H9 (cell line): Measurements from ENCODE around the gene CLPTM1L. TPM values are rescaled to one million over a fixed set of nuclear protein-coding genes. Genes with fewer than 3 reads are reported as not detected.

ENCODE experiments used
- DNase-seq: peaks from one replicate; pipeline ENCODE4 v3.0.0-alpha.2; 2017
- H2AFZ ChIP-seq: one replicate; pipeline ENCODE4 v1.6.1; 2013; ENCODE audit warnings: mild to moderate bottlenecking, low read length, control low read depth, moderate library complexity
- H2AK5ac ChIP-seq: 2 replicates; pipeline ENCODE4 v1.6.1; 2013; ENCODE audit warnings: low read length, control low read depth, mixed read lengths; ENCODE audit not compliant: insufficient read length
- H2BK120ac ChIP-seq: one replicate; pipeline ENCODE4 v1.6.1; 2013; ENCODE audit warnings: low read depth, mild to moderate bottlenecking, low read length, control low read depth, inconsistent platforms; ENCODE audit not compliant: poor library complexity, severe bottlenecking
- H2BK12ac ChIP-seq: 2 replicates; pipeline ENCODE4 v1.6.1; 2013; ENCODE audit warnings: low read length, control low read depth, mixed read lengths, low read depth; ENCODE audit not compliant: insufficient read length
- H2BK15ac ChIP-seq: 2 replicates; pipeline ENCODE4 v1.6.1; 2013; ENCODE audit warnings: low read depth, low read length, control low read depth
- H2BK20ac ChIP-seq: one replicate; pipeline ENCODE4 v1.6.1; 2013; ENCODE audit warnings: low read depth, mild to moderate bottlenecking, low read length, control low read depth, inconsistent platforms; ENCODE audit not compliant: poor library complexity, severe bottlenecking
- H2BK5ac ChIP-seq: 2 replicates; pipeline ENCODE4 v1.6.1; 2013; ENCODE audit warnings: low read length, control low read depth, mixed read lengths; ENCODE audit not compliant: insufficient read length
- H3K14ac ChIP-seq: 2 replicates; pipeline ENCODE4 v1.6.1; 2013; ENCODE audit warnings: low read length, control low read depth; ENCODE audit not compliant: insufficient read depth
- H3K18ac ChIP-seq: 2 replicates; pipeline ENCODE4 v1.6.1; 2013; ENCODE audit warnings: low read depth, mild to moderate bottlenecking, mixed read lengths, low read length, control low read depth; ENCODE audit not compliant: insufficient read length
- H3K23ac ChIP-seq: 2 replicates; pipeline ENCODE4 v1.6.1; 2013; ENCODE audit warnings: low read length, control low read depth, mixed read lengths, low read depth; ENCODE audit not compliant: insufficient read length
- H3K23me2 ChIP-seq: 2 replicates; pipeline ENCODE4 v1.6.1; 2013; ENCODE audit warnings: low read depth, mild to moderate bottlenecking, mixed read lengths, low read length, control low read depth; ENCODE audit not compliant: insufficient read length, poor library complexity, severe bottlenecking
- H3K27ac ChIP-seq: 2 replicates; pipeline ENCODE4 v1.5.1; 2013; ENCODE audit warnings: low read length, control low read depth, mixed read lengths, low read depth; ENCODE audit not compliant: insufficient read length
- H3K27me3 ChIP-seq: 2 replicates; pipeline ENCODE4 v1.6.1; 2013; ENCODE audit warnings: low read length, control low read depth, inconsistent platforms; ENCODE audit not compliant: insufficient read depth
- H3K4ac ChIP-seq: 2 replicates; pipeline ENCODE4 v1.6.1; 2013; ENCODE audit warnings: low read depth, mild to moderate bottlenecking, control low read depth, inconsistent platforms, low read length, moderate library complexity
- H3K4me1 ChIP-seq: 2 replicates; pipeline ENCODE4 v1.6.1; 2013; ENCODE audit warnings: low read length, control low read depth, inconsistent platforms; ENCODE audit not compliant: insufficient read depth
- H3K4me2 ChIP-seq: 2 replicates; pipeline ENCODE4 v1.6.1; 2013; ENCODE audit warnings: low read length, control low read depth, mixed read lengths; ENCODE audit not compliant: insufficient read length, insufficient read depth
- H3K56ac ChIP-seq: 2 replicates; pipeline ENCODE4 v1.6.1; 2013; ENCODE audit warnings: low read depth, mild to moderate bottlenecking, mixed read lengths, low read length, control low read depth; ENCODE audit not compliant: insufficient read length
- H3K79me1 ChIP-seq: 2 replicates; pipeline ENCODE4 v1.6.1; 2013; ENCODE audit warnings: low read depth, mild to moderate bottlenecking, moderate library complexity, low read length, control low read depth, inconsistent platforms; ENCODE audit not compliant: insufficient read depth, poor library complexity, severe bottlenecking
- H3K79me2 ChIP-seq: 2 replicates; pipeline ENCODE4 v1.6.1; 2013; ENCODE audit warnings: low read length, control low read depth, inconsistent platforms; ENCODE audit not compliant: insufficient read depth
- H3K9ac ChIP-seq: 2 replicates; pipeline ENCODE4 v1.6.1; 2013; ENCODE audit warnings: low read length, control low read depth, mixed read lengths; ENCODE audit not compliant: insufficient read length; ENCODE audit errors: extremely low read depth
- H3K9me3 ChIP-seq: one replicate; pipeline ENCODE4 v1.6.1; 2013; ENCODE audit warnings: low read depth, low read length, inconsistent platforms; ENCODE audit not compliant: control insufficient read depth
- H3T11ph ChIP-seq: one replicate; pipeline ENCODE4 v1.6.1; 2013; ENCODE audit warnings: mild to moderate bottlenecking, low read length, control low read depth, inconsistent platforms
- H4K20me1 ChIP-seq: one replicate; pipeline ENCODE4 v1.6.1; 2013; ENCODE audit not compliant: control insufficient read depth, insufficient read length, insufficient read depth
- H4K5ac ChIP-seq: 2 replicates; pipeline ENCODE4 v1.6.1; 2013; ENCODE audit warnings: low read depth, mild to moderate bottlenecking, mixed read lengths, low read length, control low read depth; ENCODE audit not compliant: insufficient read length
- H4K8ac ChIP-seq: replicated peaks from 2 replicates; pipeline ENCODE4 v1.6.1; 2013; ENCODE audit warnings: low read length, control low read depth, mixed read lengths, low read depth; ENCODE audit not compliant: insufficient read length
- H4K91ac ChIP-seq: 2 replicates; pipeline ENCODE4 v1.6.1; 2013; ENCODE audit warnings: low read depth, mild to moderate bottlenecking, moderate library complexity, mixed read lengths, low read length, control low read depth; ENCODE audit not compliant: insufficient read length
- H3K27ac Mint-ChIP-seq, 3 experiments: 2 replicates in 2 of 3; 3 replicates in 1 of 3; pipeline ENCODE4 v1.8.0; 2020 to 2021; ENCODE audit warnings: mixed read lengths in 3 of 3, mild to moderate bottlenecking in 1 of 3, moderate library complexity in 1 of 3
- H3K27me3 Mint-ChIP-seq: 2 replicates; pipeline ENCODE4 v1.8.0; 2021; ENCODE audit warnings: low read depth, mild to moderate bottlenecking, moderate library complexity, mixed read lengths
- H3K36me3 Mint-ChIP-seq, 3 experiments: 2 replicates in 2 of 3; 3 replicates in 1 of 3; pipeline ENCODE4 v1.8.0; 2020 to 2021; ENCODE audit warnings: low read depth in 3 of 3, mixed read lengths in 3 of 3; ENCODE audit not compliant: insufficient read depth in 1 of 3
- H3K4me1 Mint-ChIP-seq, 2 experiments: 2 replicates each; pipeline ENCODE4 v1.8.0; 2020; ENCODE audit warnings: mixed read lengths in 2 of 2
- H3K4me3 Mint-ChIP-seq, 2 experiments: 2 replicates in 1 of 2; 3 replicates in 1 of 2; pipeline ENCODE4 v1.8.0; 2020 to 2021; ENCODE audit warnings: mild to moderate bottlenecking in 2 of 2, mixed read lengths in 2 of 2, moderate library complexity in 1 of 2
- H3K9me3 Mint-ChIP-seq, 2 experiments: 2 replicates in 1 of 2; 3 replicates in 1 of 2; pipeline ENCODE4 v1.8.0; 2020; ENCODE audit warnings: mild to moderate bottlenecking in 2 of 2, mixed read lengths in 2 of 2, moderate library complexity in 1 of 2
- WGBS: extraction: QIAGEN DNeasy Blood & Tissue Kit; methylation state at CpG from one replicate; pipeline ENCODE4 v1.1.7; 2013; ENCODE audit warnings: missing lambda C conversion rate, low lambda C conversion rate, mixed read lengths; ENCODE audit not compliant: insufficient read length; ENCODE audit errors: extremely low coverage; 5-methylcytosine and 5-hydroxymethylcytosine counted together
- total RNA-seq: library from RNA; stranded (reverse); gene quantifications from 2 replicates; pipeline ENCODE4 v1.2.1, GENCODE V29; 2021
- TF ChIP-seq, protein P1 (sequence below): fragments of 200-600 bp; sonication (generic); conservative IDR thresholded peaks from 3 replicates; pipeline ENCODE4 v1.8.0; 2021; ENCODE audit warnings: antibody characterized with exemption, mild to moderate bottlenecking

Gene CLPTM1L
- total RNA-seq, 1 experiment from 2014 or later: 108 TPM

GRCh38 chr5:1378866-1379659, 34.2 kb upstream of the CLPTM1L start:
- Histone ChIP-seq H4K5ac (no peak overlapping the region), H2BK12ac (no peak overlapping the region), H2BK5ac (no peak overlapping the region), H4K91ac (no peak overlapping the region), H3K27me3 (peaks cover 3% of the 10 kb centered on the region; the same call in 1 of the 2 replicates), H2BK15ac (no peak overlapping the region), H3K4ac (no peak overlapping the region), H3K9ac (no peak overlapping the region), H3K79me2 (no peaks in the 10 kb centered on the region), H3K9me3 (no peaks in the 10 kb centered on the region), H3T11ph (no peak overlapping the region), H2AFZ (no peak overlapping the region), H3K79me1 (no peaks in the 10 kb centered on the region), H4K8ac (no peak overlapping the region), H3K18ac (no peak overlapping the region), H3K56ac (no peak overlapping the region), H2BK120ac (no peak overlapping the region), H4K20me1 (peaks cover 2% of the 10 kb centered on the region), H3K4me1 (no peaks in the 10 kb centered on the region; the same call in none of the 2 replicates), H3K14ac (no peak overlapping the region), H3K4me2 (no peak overlapping the region), H3K27ac (no peak overlapping the region), H2BK20ac (no peak overlapping the region), H2AK5ac (no peak overlapping the region), H3K23me2 (no peaks in the 10 kb centered on the region), H3K23ac (no peak overlapping the region)
- H3K4me3 Mint-ChIP-seq: no peak overlapping the region
- no peak overlapping the region for H3K27ac Mint-ChIP-seq
- H3K4me1 Mint-ChIP-seq: peaks cover 6 to 9% of the 10 kb centered on the region in 2 experiments
- TF ChIP-seq, protein P1, sequence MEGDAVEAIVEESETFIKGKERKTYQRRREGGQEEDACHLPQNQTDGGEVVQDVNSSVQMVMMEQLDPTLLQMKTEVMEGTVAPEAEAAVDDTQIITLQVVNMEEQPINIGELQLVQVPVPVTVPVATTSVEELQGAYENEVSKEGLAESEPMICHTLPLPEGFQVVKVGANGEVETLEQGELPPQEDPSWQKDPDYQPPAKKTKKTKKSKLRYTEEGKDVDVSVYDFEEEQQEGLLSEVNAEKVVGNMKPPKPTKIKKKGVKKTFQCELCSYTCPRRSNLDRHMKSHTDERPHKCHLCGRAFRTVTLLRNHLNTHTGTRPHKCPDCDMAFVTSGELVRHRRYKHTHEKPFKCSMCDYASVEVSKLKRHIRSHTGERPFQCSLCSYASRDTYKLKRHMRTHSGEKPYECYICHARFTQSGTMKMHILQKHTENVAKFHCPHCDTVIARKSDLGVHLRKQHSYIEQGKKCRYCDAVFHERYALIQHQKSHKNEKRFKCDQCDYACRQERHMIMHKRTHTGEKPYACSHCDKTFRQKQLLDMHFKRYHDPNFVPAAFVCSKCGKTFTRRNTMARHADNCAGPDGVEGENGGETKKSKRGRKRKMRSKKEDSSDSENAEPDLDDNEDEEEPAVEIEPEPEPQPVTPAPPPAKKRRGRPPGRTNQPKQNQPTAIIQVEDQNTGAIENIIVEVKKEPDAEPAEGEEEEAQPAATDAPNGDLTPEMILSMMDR: no peak
- H3K9me3 Mint-ChIP-seq: peaks cover 13 to 14% of the 10 kb centered on the region in 2 experiments
- WGBS: no CpG with 5 or more reads among the region's 24 CpGs
- peaks cover 0 to 10% (median 2%) of the 10 kb centered on the region in 3 experiments; a peak in 4 of 7 replicates for H3K36me3 Mint-ChIP-seq
- peaks cover 78% of the 10 kb centered on the region for H3K27me3 Mint-ChIP-seq
- DNase-seq: no peak
